IMR-90 (cell line): ENCODE data around the gene RFX3. TPM values are rescaled to one million over a fixed set of nuclear protein-coding genes. Genes with fewer than 3 reads are reported as not detected.

Source experiments
- ATAC-seq: fragments of 200-7000 bp; cut with Tn5 transposase; 2 replicates; pipeline ENCODE4 v1.9.1; 2020; ENCODE audit warnings: low read depth, mild to moderate bottlenecking, moderate library complexity
- BruUV-seq: library from RNA; stranded (reverse); fragments of 400-500 nt; replicated peaks from 2 replicates; lab custom pipeline; 2021; lab: Mats Ljungman, UMichigan
- CTCF ChIA-PET: fragments of 300-600 bp; formaldehyde crosslinking; extraction: SDS; loops from one replicate; lab custom pipeline; 2021; ENCODE audit warnings: antibody characterized with exemption; lab: Yijun Ruan, JAX
- POLR2A ChIA-PET: fragments of 300-600 bp; sonication (Branson Sonifier 250); formaldehyde crosslinking; loops from one replicate; lab custom pipeline; 2022; ENCODE audit warnings: antibody characterized with exemption; ENCODE audit not compliant: unreplicated experiment; lab: Charles Lee
- DNase-seq: peaks from one replicate; pipeline ENCODE4 v3.0.0; 2013
- H2AFZ ChIP-seq: replicated peaks from 2 replicates; pipeline ENCODE3; 2013; ENCODE audit warnings: low read length, mild to moderate bottlenecking; ENCODE audit not compliant: poor library complexity
- H2AK5ac ChIP-seq: 2 replicates; pipeline ENCODE4 v1.6.1; 2013; ENCODE audit warnings: low read depth, low read length, inconsistent platforms
- H2AK9ac ChIP-seq: replicated peaks from 2 replicates; pipeline ENCODE3; 2013; ENCODE audit warnings: mild to moderate bottlenecking, low read depth, low read length, moderate library complexity; ENCODE audit not compliant: poor library complexity
- H2BK120ac ChIP-seq: 2 replicates; pipeline ENCODE4 v1.6.1; 2013; ENCODE audit warnings: low read depth, low read length, inconsistent platforms
- H2BK15ac ChIP-seq: 3 replicates; pipeline ENCODE4 v1.6.1; 2013; ENCODE audit warnings: low read depth, low read length, inconsistent platforms
- H2BK20ac ChIP-seq: 2 replicates; pipeline ENCODE4 v1.6.1; 2013; ENCODE audit warnings: low read depth, mild to moderate bottlenecking, inconsistent platforms, low read length, moderate library complexity
- H2BK5ac ChIP-seq: 2 replicates; pipeline ENCODE4 v1.6.1; 2013; ENCODE audit warnings: mild to moderate bottlenecking, low read depth, low read length, inconsistent platforms; ENCODE audit not compliant: poor library complexity, severe bottlenecking
- H3K14ac ChIP-seq: replicated peaks from 2 replicates; pipeline ENCODE4 v1.6.1; 2013; ENCODE audit warnings: low read depth, low read length, inconsistent platforms
- H3K18ac ChIP-seq: 2 replicates; pipeline ENCODE4 v1.6.1; 2013; ENCODE audit warnings: low read depth, low read length, control low read depth
- H3K23ac ChIP-seq: 2 replicates; pipeline ENCODE4 v1.6.1; 2013; ENCODE audit warnings: low read depth, low read length, inconsistent platforms
- H3K27ac ChIP-seq: 2 replicates; pipeline ENCODE4 v1.5.1; 2013; ENCODE audit warnings: mild to moderate bottlenecking, control low read depth, low read length; ENCODE audit not compliant: insufficient read depth
- H3K27me3 ChIP-seq: 2 replicates; pipeline ENCODE4 v1.6.1; 2013; ENCODE audit warnings: low read length; ENCODE audit not compliant: control insufficient read depth, insufficient read depth
- H3K36me3 ChIP-seq: 2 replicates; pipeline ENCODE4 v1.6.1; 2013; ENCODE audit warnings: low read length, mixed read lengths; ENCODE audit not compliant: control insufficient read depth, insufficient read depth
- H3K4ac ChIP-seq: 2 replicates; pipeline ENCODE4 v1.6.1; 2013; ENCODE audit warnings: low read depth, low read length, inconsistent platforms
- H3K4me1 ChIP-seq: 2 replicates; pipeline ENCODE4 v1.6.1; 2013; ENCODE audit warnings: low read length, mixed read lengths; ENCODE audit not compliant: control insufficient read depth, insufficient read depth
- H3K4me2 ChIP-seq: 2 replicates; pipeline ENCODE4 v1.6.1; 2013; ENCODE audit warnings: low read depth, mild to moderate bottlenecking, control low read depth, low read length, moderate library complexity
- H3K4me3 ChIP-seq: 2 replicates; pipeline ENCODE4 v1.5.1; 2013; ENCODE audit warnings: low read depth, mild to moderate bottlenecking, control low read depth, low read length, moderate library complexity; ENCODE audit not compliant: insufficient read depth
- H3K56ac ChIP-seq: 2 replicates; pipeline ENCODE4 v1.6.1; 2013; ENCODE audit warnings: low read length, inconsistent platforms; ENCODE audit not compliant: insufficient read depth; ENCODE audit errors: extremely low read depth
- H3K79me1 ChIP-seq, 2 experiments: 2 replicates each; pipeline ENCODE4 v1.6.1; 2013; ENCODE audit warnings: low read length in 2 of 2, inconsistent platforms in 1 of 2, low read depth in 1 of 2
- H3K9ac ChIP-seq: 2 replicates; pipeline ENCODE4 v1.6.1; 2013; ENCODE audit warnings: low read depth, low read length, control low read depth
- H3K9me1 ChIP-seq: 2 replicates; pipeline ENCODE4 v1.6.1; 2013; ENCODE audit warnings: low read length, inconsistent platforms; ENCODE audit not compliant: insufficient read depth
- H3K9me3 ChIP-seq: 2 replicates; pipeline ENCODE4 v1.6.1; 2013; ENCODE audit warnings: low read length; ENCODE audit not compliant: control insufficient read depth, insufficient read depth
- H4K20me1 ChIP-seq: 2 replicates; pipeline ENCODE4 v1.6.1; 2013; ENCODE audit warnings: low read length, inconsistent platforms; ENCODE audit not compliant: insufficient read depth
- H4K5ac ChIP-seq: 2 replicates; pipeline ENCODE4 v1.6.1; 2013; ENCODE audit warnings: mild to moderate bottlenecking, low read depth, low read length, control low read depth
- H4K8ac ChIP-seq, 2 experiments: 2 replicates each; pipeline ENCODE4 v1.6.1; 2013; ENCODE audit warnings: low read depth in 2 of 2, low read length in 2 of 2, control low read depth in 1 of 2, inconsistent platforms in 1 of 2
- H4K91ac ChIP-seq: 2 replicates; pipeline ENCODE4 v1.6.1; 2013; ENCODE audit warnings: low read depth, low read length, inconsistent platforms; ENCODE audit not compliant: insufficient read depth
- CTCF ChIP-seq: conservative IDR thresholded peaks from 2 replicates; pipeline ENCODE4 v1.5.1; 2012; ENCODE audit warnings: mild to moderate bottlenecking, low read depth, low read length, improper control_type of control experiment
- MAFK ChIP-seq: IDR thresholded peaks from 2 replicates; pipeline ENCODE4 v1.6.1; 2012; ENCODE audit warnings: low read depth, low read length, improper control_type of control experiment
- POLR2A ChIP-seq: IDR thresholded peaks from 2 replicates; pipeline ENCODE4 v1.6.1; 2012; ENCODE audit warnings: mild to moderate bottlenecking, low read depth, low read length
- RCOR1 ChIP-seq: IDR thresholded peaks from 2 replicates; pipeline ENCODE4 v1.6.1; 2012; ENCODE audit warnings: mild to moderate bottlenecking, low read length, improper control_type of control experiment; ENCODE audit not compliant: insufficient replicate concordance
- RFX5 ChIP-seq: IDR thresholded peaks from 2 replicates; pipeline ENCODE4 v1.8.0; 2012; ENCODE audit warnings: low read depth, mild to moderate bottlenecking, low read length, moderate library complexity
- dilution Hi-C: fragments of 300-500 bp; cut with HindIII; formaldehyde crosslinking; loops from one replicate; pipeline ENCODE4 v1.14.3; 2018; ENCODE audit warnings: low sequenced_read_pairs; ENCODE audit not compliant: unreplicated experiment
- in situ Hi-C: fragments of 300-500 bp; cut with MboI; formaldehyde crosslinking; loops from 3 replicates; pipeline ENCODE4 v1.14.3; 2019; ENCODE audit warnings: low sequenced_read_pairs, inconsistent platforms, mixed read lengths
- intact Hi-C: fragments of 100-400 bp; cut with micrococcal nuclease; formaldehyde crosslinking; loops from 2 replicates; pipeline ENCODE4 v1.10.0; 2022
- polyA plus RNA-seq, 3 experiments: library from polyadenylated mRNA; depleted of rRNA; stranded (reverse); fragments of >200 nt; gene quantifications; 2 replicates each; pipeline ENCODE4 v1.2.3, GENCODE V29; 2012; ENCODE audit warnings: low replicate concordance in 1 of 3
- total RNA-seq: library from RNA; depleted of rRNA; stranded (reverse); fragments of >200 nt; gene quantifications from 2 replicates; pipeline ENCODE4 v1.2.3, GENCODE V29; 2012

The RFX3 gene
- total and polyA plus RNA-seq, 2 of the 4 experiments (the other 2 are of a cell fraction) = 1.7 to 2.7 TPM

GRCh38 chr9:3330792-3331420 is 194.9 kb downstream of the RFX3 start:
- intact Hi-C loops (loop anchor here (5.0 kb wide), 1 partner anchor 116 kb away; no protein-coding TSS in a partner anchor), dilution Hi-C loops (no loop called here), in situ Hi-C loops (no loop called here)
- H2BK5ac ChIP-seq = no peak overlapping the region
- H3K56ac ChIP-seq = no peak overlapping the region
- H3K18ac ChIP-seq = no peak overlapping the region
- H4K8ac ChIP-seq = no peak overlapping the region
- no peaks in the 10 kb centered on the region for H3K9me3 ChIP-seq
- H3K9me1 ChIP-seq = no peaks in the 10 kb centered on the region
- H4K91ac ChIP-seq = no peak overlapping the region
- POLR2A ChIA-PET = no interaction called here
- H3K4me3 ChIP-seq = no peak overlapping the region
- no peak for TF ChIP-seq CTCF
- TF ChIP-seq MAFK = no peak
- TF ChIP-seq POLR2A = no peak
- TF ChIP-seq RCOR1 = no peak
- TF ChIP-seq RFX5 = no peak
- DNase-seq (peak; percentile 82), ATAC-seq (peak; percentile 24; the same call in 1 of the 2 replicates)
- BruUV-seq = no TSS peak
- no peak overlapping the region for H2BK120ac ChIP-seq
- no peak overlapping the region for H2BK15ac ChIP-seq
- H3K23ac ChIP-seq = no peak overlapping the region
- no peaks in the 10 kb centered on the region for H3K4me1 ChIP-seq
- no peak overlapping the region for H2AK9ac ChIP-seq
- no peak overlapping the region for H3K4me2 ChIP-seq
- H4K5ac ChIP-seq = no peak overlapping the region
- H2AFZ ChIP-seq = no peak overlapping the region
- no peak overlapping the region for H2BK20ac ChIP-seq
- no peak overlapping the region for H2AK5ac ChIP-seq
- CTCF ChIA-PET = interaction anchor here (1.0 to 1.8 kb wide), 4 partner anchors 8 to 90 kb away, joined by 3 to 6 read pairs (median 4); no protein-coding TSS in a partner anchor
- no peaks in the 10 kb centered on the region; a peak in 1 of 4 replicates for H3K79me1 ChIP-seq
- H3K27ac ChIP-seq = no peak overlapping the region
- no peak overlapping the region for H3K9ac ChIP-seq
- H4K20me1 ChIP-seq = no peaks in the 10 kb centered on the region
- H3K27me3 ChIP-seq = no peaks in the 10 kb centered on the region
- H3K4ac ChIP-seq = no peak overlapping the region
- no peaks in the 10 kb centered on the region for H3K36me3 ChIP-seq
- no peak overlapping the region for H3K14ac ChIP-seq
